SK-N-MC (cell line): ENCODE measurements around the gene CSF2RB.

Experiments used
- DNase-seq: peaks from one replicate; pipeline ENCODE4 v3.0.0-alpha.2; 2011; ENCODE audit warnings: low read depth, low spot score
- H3K27ac ChIP-seq: fragments of 200-600 bp; sonication (generic); 2 replicates; pipeline ENCODE4 v1.5.1; 2016; ENCODE audit warnings: mixed run types
- H3K36me3 ChIP-seq: fragments of 200-600 bp; sonication (generic); 2 replicates; pipeline ENCODE4 v1.6.1; 2017; ENCODE audit warnings: antibody characterized with exemption, low read length, mixed read lengths; ENCODE audit not compliant: insufficient read depth
- H3K4me3 ChIP-seq: fragments of 200-600 bp; sonication (generic); 2 replicates; pipeline ENCODE4 v1.5.1; 2016
- H3K9ac ChIP-seq: fragments of 200-600 bp; sonication (generic); 2 replicates; pipeline ENCODE4 v1.8.0; 2017; ENCODE audit warnings: mixed run types, mixed read lengths; ENCODE audit not compliant: insufficient read length
- H3K9me3 ChIP-seq: fragments of 200-600 bp; sonication (generic); 2 replicates; pipeline ENCODE4 v1.6.1; 2017; ENCODE audit warnings: low read depth, mild to moderate bottlenecking, antibody characterized with exemption, low read length, moderate library complexity, mixed read lengths
- EZH2 ChIP-seq: fragments of 200-600 bp; sonication (generic); IDR thresholded peaks from one replicate; pipeline ENCODE4 v1.6.1; 2017; ENCODE audit warnings: antibody characterized with exemption
- FOXP2 ChIP-seq: optimal IDR thresholded peaks from 2 replicates; pipeline ENCODE3; 2011; ENCODE audit warnings: mild to moderate bottlenecking, moderate library complexity; ENCODE audit not compliant: insufficient read depth; ENCODE audit errors: extremely low read length, control extremely low read depth
- POLR2AphosphoS5 ChIP-seq: IDR thresholded peaks from 2 replicates; pipeline ENCODE4 v1.6.1; 2012; ENCODE audit warnings: mild to moderate bottlenecking, low read depth, low read length, borderline replicate concordance

CSF2RB gene

DNA sequence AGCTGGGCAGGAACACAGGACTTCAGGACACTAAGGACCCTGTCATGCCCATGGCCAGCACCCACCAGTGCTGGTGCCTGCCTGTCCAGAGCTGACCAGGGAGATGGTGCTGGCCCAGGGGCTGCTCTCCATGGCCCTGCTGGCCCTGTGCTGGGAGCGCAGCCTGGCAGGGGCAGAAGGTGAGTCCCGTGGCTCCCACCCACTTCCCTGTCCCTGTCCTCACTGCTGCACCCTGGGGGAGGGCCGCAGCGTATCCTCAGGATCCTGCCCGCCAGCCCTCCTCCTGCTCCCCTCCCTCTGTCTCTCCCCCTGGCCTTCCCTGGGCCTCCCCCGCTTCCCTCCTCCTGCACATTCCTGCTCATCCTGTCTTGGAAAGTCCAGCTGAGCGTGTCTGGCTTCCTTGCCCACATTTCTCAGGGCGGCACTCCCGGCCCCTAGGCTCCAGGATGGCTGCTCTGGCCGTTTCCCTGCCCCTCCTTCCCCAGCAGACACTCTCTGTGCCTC is 8.7 kb downstream of the CSF2RB start:
- Histone ChIP-seq H3K9me3 (no peaks in the 10 kb centered on the region), H3K36me3 (no peaks in the 10 kb centered on the region), H3K4me3 (no peak overlapping the region), H3K27ac (no peak overlapping the region), H3K9ac (no peak overlapping the region)
- no peak for DNase-seq
- no peak for TF ChIP-seq EZH2
- no peak for TF ChIP-seq POLR2AphosphoS5
- TF ChIP-seq FOXP2 = no peak

DNA sequence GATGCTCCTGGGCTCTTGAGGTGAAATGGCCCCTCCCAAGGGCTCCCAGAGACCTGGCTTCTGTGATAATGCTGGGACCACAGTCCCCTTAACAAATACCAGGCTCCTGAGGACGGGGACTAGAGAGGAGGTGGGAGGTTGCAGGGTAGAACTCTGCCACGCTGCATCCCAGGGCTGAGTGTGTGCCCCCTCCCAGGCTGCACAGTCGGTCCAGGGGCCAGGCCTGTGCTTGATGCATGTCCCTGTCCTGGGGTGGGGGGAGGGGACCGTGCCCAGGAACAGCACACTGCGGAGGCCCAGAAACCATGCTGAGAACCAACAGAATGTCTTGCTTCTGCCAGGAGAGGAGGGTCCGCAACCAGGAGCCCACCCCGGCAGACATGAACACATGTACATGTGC is 9.3 kb downstream of the CSF2RB start:
- Histone ChIP-seq H3K9me3 (no peaks in the 10 kb centered on the region), H3K4me3 (no peak overlapping the region), H3K36me3 (no peaks in the 10 kb centered on the region), H3K9ac (no peak overlapping the region), H3K27ac (no peak overlapping the region)
- TF ChIP-seq POLR2AphosphoS5 (no peak), EZH2 (no peak), FOXP2 (no peak)
- no peak for DNase-seq

DNA sequence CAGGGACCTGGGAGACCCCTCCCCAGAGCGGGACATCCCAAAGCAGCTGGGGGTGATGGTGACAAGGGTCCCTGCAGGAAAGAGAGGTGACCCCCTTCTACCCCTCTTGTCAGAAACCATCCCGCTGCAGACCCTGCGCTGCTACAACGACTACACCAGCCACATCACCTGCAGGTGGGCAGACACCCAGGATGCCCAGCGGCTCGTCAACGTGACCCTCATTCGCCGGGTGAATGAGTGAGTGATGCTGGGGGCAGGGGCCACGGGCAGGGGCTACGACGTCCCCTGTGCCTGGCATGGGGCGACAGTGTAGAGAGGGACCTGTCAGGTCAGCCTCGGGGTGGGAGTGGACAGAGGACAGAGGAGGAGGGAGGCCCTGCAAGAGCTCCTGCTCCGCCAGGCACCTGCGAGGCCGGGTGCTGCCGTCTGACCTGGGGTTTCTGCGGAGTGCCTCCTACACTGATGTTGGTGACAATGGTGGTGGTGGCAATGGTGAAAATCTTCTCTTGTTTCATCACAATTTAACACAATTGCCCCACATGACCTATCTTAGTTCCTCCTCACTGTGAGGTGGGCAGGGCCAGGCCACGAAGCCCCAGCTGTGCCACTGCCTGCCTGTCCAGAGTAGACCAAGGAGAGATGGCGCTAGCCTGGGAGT is 9.8 kb downstream of the CSF2RB start:
- Histone ChIP-seq H3K4me3 (no peak overlapping the region), H3K9ac (no peak overlapping the region), H3K36me3 (no peaks in the 10 kb centered on the region), H3K9me3 (no peaks in the 10 kb centered on the region), H3K27ac (no peak overlapping the region)
- TF ChIP-seq FOXP2 (no peak), EZH2 (no peak), POLR2AphosphoS5 (no peak)
- no peak for DNase-seq

DNA sequence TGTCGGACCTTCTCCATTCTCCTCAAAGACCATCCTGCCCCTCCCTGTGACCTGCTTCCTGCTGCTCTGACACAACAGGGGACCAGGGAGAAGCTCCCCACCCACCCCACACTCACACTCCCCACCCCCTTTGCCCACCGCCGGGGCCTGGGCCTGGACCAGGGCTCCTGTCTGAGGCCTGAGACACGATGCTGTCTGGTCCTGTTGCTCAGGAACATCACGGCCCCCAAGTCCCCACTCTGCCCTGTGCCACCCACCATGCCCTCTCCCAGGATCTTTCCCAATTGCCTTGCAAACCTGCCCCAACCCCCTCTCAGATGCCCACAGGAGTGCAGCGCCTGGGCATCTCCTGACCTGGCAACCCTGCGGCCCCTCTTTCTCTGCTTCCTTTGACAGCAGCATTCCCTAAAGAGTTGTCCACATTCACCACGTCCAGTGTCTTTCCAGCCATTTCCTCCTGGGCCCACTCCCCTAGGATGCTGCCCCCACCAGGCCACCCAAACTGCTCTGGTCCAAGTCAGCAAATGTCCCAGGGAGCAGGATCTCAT is 10.8 kb downstream of the CSF2RB start:
- DNase-seq = no peak
- Histone ChIP-seq H3K4me3 (no peak overlapping the region), H3K27ac (no peak overlapping the region), H3K9me3 (no peaks in the 10 kb centered on the region), H3K36me3 (no peaks in the 10 kb centered on the region), H3K9ac (no peak overlapping the region)
- TF ChIP-seq EZH2 = no peak

DNA sequence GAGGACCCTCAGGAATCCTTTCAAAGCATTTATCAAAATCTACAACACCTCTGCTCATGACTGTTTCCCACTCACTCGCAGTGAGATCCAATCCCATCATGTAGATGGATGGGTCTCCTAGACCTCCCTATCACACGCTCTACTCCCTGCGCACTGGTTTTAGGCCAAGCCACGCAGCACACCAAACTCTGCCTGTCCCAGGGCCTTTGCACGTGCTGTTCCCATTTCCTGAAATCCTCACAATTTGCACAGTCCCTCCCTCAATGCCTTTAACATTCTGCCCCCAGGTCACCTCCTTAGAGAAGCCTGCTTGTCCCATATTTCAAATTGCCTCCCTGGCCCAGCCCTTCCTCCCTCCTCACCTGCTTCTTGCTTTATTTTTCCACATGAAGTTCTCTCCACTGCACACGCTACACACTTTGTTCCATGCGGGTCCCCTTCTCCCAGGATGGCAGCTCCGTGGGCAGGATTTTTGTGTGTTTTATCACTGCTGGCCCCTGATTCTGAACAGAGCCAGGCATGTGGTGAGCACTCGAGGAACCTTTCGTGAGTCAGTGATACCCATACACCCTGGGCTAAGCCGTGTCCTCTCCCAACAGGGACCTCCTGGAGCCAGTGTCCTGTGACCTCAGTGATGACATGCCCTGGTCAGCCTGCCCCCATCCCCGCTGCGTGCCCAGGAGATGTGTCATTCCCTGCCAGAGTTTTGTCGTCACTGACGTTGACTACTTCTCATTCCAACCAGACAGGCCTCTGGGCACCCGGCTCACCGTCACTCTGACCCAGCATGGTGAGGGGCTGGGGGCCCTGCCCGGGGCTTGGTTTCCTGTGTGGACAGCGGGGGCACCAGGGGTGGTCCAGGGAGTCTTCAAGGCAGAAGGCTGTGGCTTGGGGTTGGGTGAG is 12.2 kb downstream of the CSF2RB start:
- H3K27ac ChIP-seq = no peak overlapping the region
- no peak for TF ChIP-seq FOXP2
- no peak for TF ChIP-seq EZH2
- no peak overlapping the region for H3K9ac ChIP-seq
- H3K36me3 ChIP-seq = no peaks in the 10 kb centered on the region
- DNase-seq = no peak
- no peak overlapping the region for H3K4me3 ChIP-seq
- H3K9me3 ChIP-seq = no peaks in the 10 kb centered on the region

DNA sequence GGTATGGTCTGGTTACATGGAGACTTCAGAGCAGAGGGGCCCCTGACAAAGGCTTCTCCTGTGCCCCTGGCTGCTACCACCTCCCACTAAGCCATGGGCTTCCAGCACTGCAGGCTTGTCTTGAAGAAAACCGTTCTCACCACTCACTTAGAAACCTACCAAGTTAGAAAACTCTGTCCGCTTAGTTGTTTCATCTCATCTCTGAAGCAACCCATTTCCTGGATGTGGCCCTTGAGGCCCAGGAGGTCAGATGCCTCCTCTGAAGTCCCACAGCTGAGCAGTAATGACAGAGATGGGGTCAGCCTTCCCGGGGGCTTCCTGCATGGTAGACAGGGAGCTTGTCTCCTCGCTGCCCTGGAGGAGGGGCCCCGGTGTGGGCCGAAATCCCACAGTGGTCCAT is 12.9 kb downstream of the CSF2RB start:
- no peak for DNase-seq
- TF ChIP-seq POLR2AphosphoS5 = no peak
- no peak for TF ChIP-seq EZH2
- no peak for TF ChIP-seq FOXP2
- no peak overlapping the region for H3K4me3 ChIP-seq
- no peaks in the 10 kb centered on the region for H3K9me3 ChIP-seq
- no peak overlapping the region for H3K9ac ChIP-seq
- H3K36me3 ChIP-seq = no peaks in the 10 kb centered on the region
- no peak overlapping the region for H3K27ac ChIP-seq

DNA sequence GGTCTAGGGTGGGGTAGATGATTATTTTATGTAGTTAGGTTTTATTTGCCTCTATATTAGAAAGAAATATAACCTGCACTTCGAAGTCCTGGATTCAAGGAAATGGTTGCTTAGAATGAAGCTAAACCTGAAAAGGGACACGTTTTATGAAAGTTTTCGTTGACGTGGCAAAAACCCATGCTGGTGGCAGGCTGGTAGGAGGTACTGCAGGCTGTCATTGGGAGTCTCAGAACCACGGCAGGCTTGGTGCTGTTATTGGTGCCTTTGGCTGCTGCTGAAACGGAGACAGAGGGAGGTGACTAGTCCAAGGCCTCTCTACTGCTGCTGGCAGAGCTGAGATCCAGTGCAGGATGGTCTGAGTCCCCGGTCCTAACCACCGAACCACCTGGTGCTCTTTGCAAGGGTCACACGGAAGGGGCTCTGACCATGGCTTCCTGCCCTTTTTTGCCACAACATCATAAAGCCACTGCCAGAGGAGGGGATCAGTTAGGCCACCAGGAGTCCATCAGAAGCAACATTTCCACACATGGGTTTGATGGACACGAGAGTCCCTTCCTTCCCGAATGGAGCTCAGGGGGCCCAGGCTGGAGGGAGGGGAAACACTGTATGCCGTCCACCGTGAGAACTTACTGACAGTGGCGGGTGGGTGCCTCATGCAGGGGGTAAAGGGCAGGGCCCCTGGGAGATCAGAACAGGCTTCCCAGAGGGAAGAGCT is 13.4 kb downstream of the CSF2RB start:
- H3K27ac ChIP-seq = no peak overlapping the region
- no peaks in the 10 kb centered on the region for H3K9me3 ChIP-seq
- no peaks in the 10 kb centered on the region for H3K36me3 ChIP-seq
- H3K9ac ChIP-seq = no peak overlapping the region
- no peak overlapping the region for H3K4me3 ChIP-seq
- DNase-seq = no peak
- TF ChIP-seq FOXP2 (no peak), EZH2 (no peak), POLR2AphosphoS5 (no peak)

DNA sequence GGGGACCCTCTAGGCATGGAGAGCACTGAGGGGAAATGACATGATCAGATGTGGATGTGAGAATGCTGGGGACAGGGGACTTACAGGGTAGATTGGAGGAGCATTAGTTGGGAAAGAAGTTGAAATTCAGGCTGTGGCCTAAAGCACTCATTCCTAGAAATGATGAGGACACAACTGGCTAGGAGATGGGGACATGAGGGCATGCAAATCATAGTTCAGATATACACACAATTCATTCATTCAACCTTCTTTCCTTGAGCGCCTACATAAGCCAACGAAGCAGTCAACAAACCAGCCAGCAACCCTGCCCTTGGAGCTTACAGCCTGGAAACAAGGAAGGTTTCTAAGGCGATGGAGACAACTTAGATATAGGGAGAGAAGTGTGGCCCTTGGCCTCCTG is 14.2 kb downstream of the CSF2RB start:
- H3K4me3 ChIP-seq = no peak overlapping the region
- no peak overlapping the region for H3K9ac ChIP-seq
- DNase-seq = no peak
- no peaks in the 10 kb centered on the region for H3K36me3 ChIP-seq
- no peaks in the 10 kb centered on the region for H3K9me3 ChIP-seq
- no peak overlapping the region for H3K27ac ChIP-seq
- TF ChIP-seq FOXP2 (no peak), EZH2 (no peak)
